RPMI8226 (cell line): ENCODE data around the gene HIPK4.

Experiments used
- DNase-seq: peaks from one replicate; pipeline ENCODE4 v3.0.0-alpha.2; 2015

HIPK4 gene

DNA sequence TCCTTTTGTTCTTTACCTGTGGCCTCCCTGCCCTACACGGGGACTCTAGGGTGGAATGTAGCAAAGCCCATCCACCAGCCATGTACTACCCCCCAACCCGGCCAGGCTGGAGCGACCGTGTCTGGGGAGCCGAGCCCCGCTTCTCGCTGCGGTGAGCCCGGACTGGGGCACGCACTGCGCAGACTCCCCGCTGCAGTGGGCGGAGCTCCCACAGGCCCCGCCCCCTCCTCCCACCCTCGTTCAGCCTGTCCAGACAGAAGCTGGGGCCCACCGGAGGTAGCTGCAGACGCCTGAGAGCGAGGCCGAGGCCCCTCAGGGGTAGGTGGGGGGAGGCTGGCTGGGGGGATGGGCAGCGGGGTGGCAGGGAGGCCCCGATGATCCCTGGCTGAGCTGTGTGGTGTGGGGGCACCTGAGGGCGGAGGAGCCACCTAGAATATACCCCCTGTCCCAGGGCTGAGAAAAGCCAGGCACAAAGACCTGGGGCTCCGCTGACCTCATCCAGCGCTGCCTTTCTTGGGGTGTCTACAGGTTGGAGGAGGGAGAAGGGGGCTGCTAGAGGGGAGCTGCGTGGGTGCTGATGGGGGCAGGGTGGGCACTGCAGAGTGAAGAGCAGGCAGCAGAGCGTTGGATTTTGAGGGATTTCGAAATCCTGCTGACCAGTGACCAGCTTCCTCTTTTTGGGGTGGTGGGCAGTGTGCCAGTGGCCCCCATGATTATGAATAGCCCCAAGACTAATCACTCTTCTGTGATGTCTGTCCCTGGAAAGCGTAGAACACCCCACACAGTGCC lies 24.2 kb downstream of the HIPK4 start:
- no peak for DNase-seq

DNA sequence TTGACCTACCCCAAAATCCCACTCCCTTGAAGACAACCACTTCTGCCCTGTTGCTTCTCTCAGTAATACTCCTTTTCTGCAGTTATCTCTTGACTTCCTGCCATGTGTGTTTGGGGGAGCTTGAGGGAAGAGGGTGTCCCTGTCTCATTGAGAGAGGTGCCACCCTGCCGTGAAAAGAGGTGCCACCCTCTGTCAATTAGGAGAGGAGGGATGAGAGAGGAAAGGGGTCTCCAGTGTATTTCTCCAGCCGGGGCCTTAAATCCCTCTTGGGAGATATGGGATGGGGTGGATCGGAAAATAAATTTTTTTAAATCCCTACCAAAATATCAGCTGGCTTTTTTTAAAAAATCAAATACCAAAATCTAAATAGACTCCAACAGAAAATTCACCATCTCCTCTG lies 25.0 kb downstream of the HIPK4 start:
- DNase-seq, result no peak

GRCh38 chr19:40363069-40363468 lies 26.9 kb downstream of the HIPK4 start:
- no peak for DNase-seq

GRCh38 chr19:40362160-40362559 lies 27.8 kb downstream of the HIPK4 start:
- DNase-seq, result no peak

GRCh38 chr19:40360708-40361241 lies 29.2 kb downstream of the HIPK4 start:
- DNase-seq, result no peak

- no peak for DNase-seq
These were observed 29.8 kb downstream of the HIPK4 start for GRCh38 chr19:40360020-40360707.

DNA sequence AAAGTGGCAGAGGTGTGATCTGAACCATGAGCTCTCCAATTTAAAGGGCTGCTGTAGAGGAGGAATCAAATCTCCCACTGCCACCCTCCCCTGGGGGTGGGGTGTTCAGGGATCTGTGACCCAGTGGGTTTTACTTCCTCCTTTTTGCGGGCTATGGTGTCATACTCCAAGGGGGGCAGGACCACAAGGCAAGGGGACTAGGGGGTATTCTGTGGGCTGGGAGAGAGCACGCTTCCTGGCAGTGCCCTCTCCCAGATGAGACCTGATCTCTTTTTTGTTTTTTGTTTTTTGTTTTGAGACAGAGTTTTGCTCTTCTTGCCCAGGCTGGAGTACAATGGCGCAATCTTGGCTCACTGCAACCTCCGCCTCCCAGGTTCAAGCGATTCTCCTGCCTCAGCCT lies 31.2 kb downstream of the HIPK4 start:
- no peak for DNase-seq

DNA sequence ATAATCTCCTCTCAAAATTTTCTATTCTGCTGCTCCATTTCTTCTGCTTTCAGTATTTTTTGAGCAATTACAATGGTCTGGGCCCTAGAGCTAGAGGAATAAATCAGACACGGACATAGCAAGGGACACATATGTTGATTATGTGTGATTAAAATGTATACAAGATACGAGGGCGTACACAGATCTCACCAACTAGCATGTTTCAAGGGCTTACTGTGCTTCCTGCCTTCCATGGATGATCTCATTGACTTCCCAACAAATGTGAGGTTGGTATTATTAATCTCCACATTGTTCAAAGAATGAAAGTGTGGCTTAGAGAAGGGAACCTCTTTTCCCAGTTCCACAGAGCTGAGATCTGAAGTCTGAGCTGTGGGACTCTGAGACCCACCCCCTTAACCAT lies 32.3 kb downstream of the HIPK4 start:
- no peak for DNase-seq

DNA sequence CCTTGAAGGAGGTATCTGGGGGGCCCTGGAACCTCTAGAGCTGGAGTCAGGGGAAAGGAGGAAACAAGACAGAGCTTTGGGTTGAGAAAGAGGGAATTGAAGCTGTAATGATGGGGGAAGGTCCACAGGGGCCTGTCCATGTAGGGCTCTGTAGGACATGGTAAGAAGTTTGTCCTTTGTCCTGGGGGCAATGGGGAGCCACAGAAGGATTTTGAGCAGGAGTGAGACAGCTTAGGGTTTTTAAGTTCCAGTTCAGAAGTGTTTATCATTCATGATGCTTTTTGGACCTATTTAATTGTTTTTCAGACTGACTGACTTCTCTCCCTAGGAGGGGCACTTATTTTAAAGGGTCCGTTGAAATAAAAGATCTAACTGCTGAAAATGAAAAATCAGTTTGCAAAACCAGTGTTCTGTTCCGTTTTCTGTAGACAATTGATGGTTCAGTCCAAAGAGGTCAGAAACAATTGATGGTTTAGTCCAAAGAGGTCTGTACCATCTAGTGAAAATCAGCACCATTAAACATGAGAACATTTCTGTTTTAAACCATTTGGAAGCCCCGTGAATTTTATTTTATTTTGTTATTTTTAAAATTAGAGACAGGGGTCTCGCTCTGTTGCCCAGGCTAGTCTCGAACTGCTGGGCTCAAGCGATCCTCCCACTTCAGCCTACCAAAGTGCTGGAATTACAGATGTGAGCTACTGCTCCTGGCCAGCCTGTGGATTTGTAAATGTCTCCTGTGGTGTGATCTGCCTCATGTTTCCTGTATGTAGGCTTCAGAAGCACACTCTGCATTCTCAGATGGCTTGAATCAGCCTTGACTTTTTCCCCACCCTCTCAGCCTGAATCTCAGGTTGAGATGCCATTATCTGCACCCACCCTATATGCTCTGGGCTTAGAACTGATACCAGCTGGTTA lies 33.0 kb downstream of the HIPK4 start:
- DNase-seq, result no peak

GRCh38 chr19:40355975-40356680 lies 33.9 kb downstream of the HIPK4 start:
- DNase-seq, result no peak

- DNase-seq, result peak; percentile 6
These were observed 40.9 kb downstream of the HIPK4 start for GRCh38 chr19:40348961-40349507.

DNA sequence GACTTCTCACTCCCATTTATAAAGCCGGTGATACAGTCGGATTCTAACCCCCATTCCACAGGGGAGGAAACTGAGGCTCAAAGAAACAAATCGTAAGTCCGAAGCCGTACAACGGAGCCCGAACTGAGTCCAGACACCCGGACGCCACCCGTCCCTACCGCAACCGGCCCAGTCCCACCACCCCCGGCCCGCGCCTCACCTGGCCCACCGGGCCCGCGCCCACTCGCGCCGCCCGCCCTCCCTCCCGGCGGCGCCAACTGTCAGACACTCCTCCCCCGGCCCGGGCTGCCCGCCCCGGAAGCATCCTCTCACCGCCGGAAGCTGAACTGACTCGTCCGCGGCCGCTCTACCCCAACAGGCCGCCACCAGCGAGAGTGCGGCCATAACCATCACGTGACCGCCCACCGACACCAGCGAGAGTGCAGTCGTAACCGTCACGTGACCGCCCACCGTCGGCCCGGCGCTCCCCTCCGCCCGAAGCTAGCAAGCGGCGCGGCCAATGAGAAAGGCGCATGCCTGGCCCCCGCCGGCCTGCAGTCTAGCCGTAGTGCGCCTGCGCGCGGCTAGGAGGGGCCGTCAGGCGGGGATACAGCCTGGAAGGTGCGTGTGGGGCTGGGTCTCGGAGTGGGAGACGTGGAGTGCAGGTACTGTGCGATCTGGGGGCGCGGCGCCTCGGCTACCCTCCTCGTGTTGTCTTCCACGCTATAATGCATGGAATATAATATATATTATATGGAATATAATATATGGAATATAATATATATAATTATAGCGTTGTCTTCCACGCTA lies 41.7 kb downstream of the HIPK4 start, which contains the start of the genes C19orf47 and PLD3:
Gene C19orf47, minus strand, starts transcription at position 273 of the 789 bp plus-strand sequence. CDS start 6,540 bp downstream, outside the sequence.
Gene PLD3, plus strand, starts transcription at position 571 of the 789 bp plus-strand sequence. CDS start 17,789 bp downstream, outside the sequence.
- DNase-seq, result peak; percentile 97

DNA sequence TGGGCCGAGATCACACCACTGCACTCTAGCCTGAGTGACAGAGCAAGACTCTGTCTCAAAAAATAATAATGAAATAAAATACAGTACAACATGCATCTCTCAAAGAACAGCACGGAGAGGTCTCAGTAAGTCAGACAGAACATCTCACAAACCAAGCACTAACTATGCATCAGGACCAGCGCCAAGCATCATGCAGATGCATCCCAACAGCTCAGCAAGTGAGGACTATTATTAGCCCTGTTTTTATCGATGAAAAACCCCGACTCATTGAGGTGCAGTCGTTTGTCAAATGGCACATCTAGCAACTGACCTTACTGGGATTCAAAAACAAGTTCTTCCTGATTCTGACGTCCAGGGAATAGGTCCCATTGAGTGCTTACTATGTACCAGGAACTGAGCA lies 45.6 kb downstream of the HIPK4 start:
- no peak for DNase-seq

- DNase-seq, result no peak
These were observed 47.2 kb downstream of the HIPK4 start for GRCh38 chr19:40342644-40343311.

DNA sequence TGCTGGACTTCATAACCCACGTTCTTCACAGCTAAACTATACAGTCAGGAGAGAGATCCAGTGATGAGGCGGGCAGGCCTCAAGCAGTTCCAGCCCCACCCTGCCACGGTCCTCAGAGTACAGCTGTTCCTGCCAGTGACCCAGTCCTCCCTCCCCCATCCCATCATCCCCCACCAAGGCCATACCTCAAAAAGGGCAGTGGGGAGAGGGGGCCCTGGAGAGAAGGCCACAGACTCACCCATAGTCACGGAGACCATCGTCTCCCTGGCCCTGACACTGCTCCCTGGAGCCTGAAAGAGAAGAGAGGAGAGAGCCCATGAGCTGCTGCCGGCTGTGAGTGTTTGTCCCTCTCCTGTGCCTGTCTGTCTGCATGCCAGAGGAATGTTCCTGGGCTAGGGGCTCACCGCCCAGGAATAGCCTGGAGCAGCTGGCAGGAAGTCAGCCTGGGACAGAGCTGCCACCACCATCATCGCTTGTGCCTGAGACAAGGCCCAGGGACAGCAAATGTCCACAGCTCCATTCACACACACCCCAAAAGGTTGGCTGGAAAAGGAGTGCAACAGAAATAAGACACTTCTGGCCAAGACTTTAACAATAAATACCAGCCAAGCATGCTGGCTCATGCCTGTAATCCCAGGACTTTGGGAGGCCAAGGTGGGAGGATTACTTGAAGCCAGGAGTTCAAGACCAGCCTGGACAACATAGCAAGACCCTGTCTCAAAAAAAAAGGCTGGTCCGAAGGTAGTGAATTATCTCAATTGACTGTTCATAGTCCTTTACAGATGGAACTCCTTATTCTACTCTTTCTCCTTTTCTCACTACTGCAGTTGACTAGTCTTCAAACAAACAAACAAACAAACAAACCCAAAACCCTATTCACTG lies 48.1 kb downstream of the HIPK4 start:
- no peak for DNase-seq

GRCh38 chr19:40339018-40339728 lies 50.8 kb downstream of the HIPK4 start:
- no peak for DNase-seq

GRCh38 chr19:40337594-40337993 lies 52.4 kb downstream of the HIPK4 start:
- DNase-seq, result no peak

- no peak for DNase-seq
These were observed 52.9 kb downstream of the HIPK4 start for GRCh38 chr19:40337107-40337506.

- DNase-seq, result no peak
These were observed 53.4 kb downstream of the HIPK4 start for GRCh38 chr19:40336601-40336900.
